Trophoblast cell (in vitro differentiated cells and primary cell): ENCODE data around the gene JARID2.
A peak's percentile ranks its signal among the peaks of the same experiment; 100 is the strongest.

ENCODE experiments used
- DNase-seq, 2 donors: peaks; one replicate each; pipeline ENCODE4 v3.0.0-alpha.2; 2016
- H2AFZ ChIP-seq: 2 replicates; pipeline ENCODE4 v1.6.1; 2013; ENCODE audit warnings: low read length, moderate library complexity, mild to moderate bottlenecking; ENCODE audit not compliant: insufficient read depth, poor library complexity
- H2AK5ac ChIP-seq: 2 replicates; pipeline ENCODE4 v1.6.1; 2013; ENCODE audit warnings: mild to moderate bottlenecking, low read length
- H2BK120ac ChIP-seq: 2 replicates; pipeline ENCODE4 v1.6.1; 2013; ENCODE audit warnings: low read length, mild to moderate bottlenecking, moderate library complexity; ENCODE audit not compliant: insufficient read depth, poor library complexity
- H2BK12ac ChIP-seq: 2 replicates; pipeline ENCODE4 v1.6.1; 2013; ENCODE audit warnings: mild to moderate bottlenecking, low read length, moderate library complexity
- H2BK5ac ChIP-seq: 2 replicates; pipeline ENCODE4 v1.6.1; 2013; ENCODE audit warnings: low read length, low read depth, moderate library complexity, mild to moderate bottlenecking; ENCODE audit not compliant: poor library complexity
- H3K14ac ChIP-seq: 2 replicates; pipeline ENCODE4 v1.6.1; 2013; ENCODE audit warnings: mild to moderate bottlenecking, low read length
- H3K18ac ChIP-seq: 2 replicates; pipeline ENCODE4 v1.6.1; 2013; ENCODE audit warnings: mild to moderate bottlenecking, low read length
- H3K23ac ChIP-seq: 2 replicates; pipeline ENCODE4 v1.6.1; 2013; ENCODE audit warnings: low read length
- H3K27ac ChIP-seq: 2 replicates; pipeline ENCODE4 v1.5.1; 2013; ENCODE audit warnings: low read depth, mild to moderate bottlenecking, inconsistent platforms, low read length, moderate library complexity
- H3K27me3 ChIP-seq: 2 replicates; pipeline ENCODE4 v1.6.1; 2013; ENCODE audit warnings: inconsistent platforms, mild to moderate bottlenecking, low read length, moderate library complexity; ENCODE audit not compliant: insufficient read depth
- H3K36me3 ChIP-seq, 2 experiments: 1 replicate in 1 of 2; 2 replicates in 1 of 2; pipeline ENCODE4 v1.6.1; 2013; ENCODE audit warnings: low read length in 2 of 2, mild to moderate bottlenecking in 2 of 2, moderate library complexity in 1 of 2; ENCODE audit not compliant: insufficient read depth in 2 of 2, control insufficient read depth in 1 of 2
- H3K4ac ChIP-seq: 2 replicates; pipeline ENCODE4 v1.6.1; 2013; ENCODE audit warnings: low read depth, mild to moderate bottlenecking, low read length, moderate library complexity
- H3K4me1 ChIP-seq, 2 experiments: 1 replicate in 1 of 2; 2 replicates in 1 of 2; pipeline ENCODE4 v1.6.1; 2013; ENCODE audit warnings: low read length in 2 of 2, mild to moderate bottlenecking in 2 of 2, moderate library complexity in 1 of 2; ENCODE audit not compliant: insufficient read depth in 2 of 2, control insufficient read depth in 1 of 2
- H3K4me2 ChIP-seq: 2 replicates; pipeline ENCODE4 v1.6.1; 2013; ENCODE audit warnings: inconsistent platforms, mild to moderate bottlenecking, low read length, moderate library complexity
- H3K4me3 ChIP-seq: 2 replicates; pipeline ENCODE4 v1.5.1; 2013; ENCODE audit warnings: mild to moderate bottlenecking, low read depth, low read length, inconsistent platforms
- H3K79me1 ChIP-seq: one replicate; pipeline ENCODE4 v1.6.1; 2013; ENCODE audit warnings: low read length
- H3K79me2 ChIP-seq: 2 replicates; pipeline ENCODE4 v1.6.1; 2013; ENCODE audit warnings: low read length, mild to moderate bottlenecking; ENCODE audit not compliant: control insufficient read depth, insufficient read depth, poor library complexity
- H3K9ac ChIP-seq: 2 replicates; pipeline ENCODE4 v1.6.1; 2013; ENCODE audit warnings: mild to moderate bottlenecking, low read length
- H3K9me3 ChIP-seq: 2 replicates; pipeline ENCODE4 v1.6.1; 2013; ENCODE audit warnings: low read depth, mild to moderate bottlenecking, control low read depth, inconsistent platforms, low read length; ENCODE audit not compliant: insufficient read depth
- H4K12ac ChIP-seq: 2 replicates; pipeline ENCODE4 v1.6.1; 2013; ENCODE audit warnings: low read depth, mild to moderate bottlenecking, low read length, moderate library complexity
- H4K8ac ChIP-seq: 2 replicates; pipeline ENCODE4 v1.6.1; 2013; ENCODE audit warnings: low read depth, mild to moderate bottlenecking, low read length, moderate library complexity
- H4K91ac ChIP-seq: one replicate; pipeline ENCODE4 v1.6.1; 2013; ENCODE audit warnings: low read depth, mild to moderate bottlenecking, low read length, moderate library complexity
- WGBS: extraction: QIAGEN DNeasy Blood & Tissue Kit; methylation state at CpG from one replicate; pipeline ENCODE4 v1.1.7; 2013; ENCODE audit warnings: missing lambda C conversion rate; ENCODE audit not compliant: insufficient read length, insufficient coverage; ENCODE audit errors: extremely low coverage; 5-methylcytosine and 5-hydroxymethylcytosine counted together

Gene JARID2

DNA sequence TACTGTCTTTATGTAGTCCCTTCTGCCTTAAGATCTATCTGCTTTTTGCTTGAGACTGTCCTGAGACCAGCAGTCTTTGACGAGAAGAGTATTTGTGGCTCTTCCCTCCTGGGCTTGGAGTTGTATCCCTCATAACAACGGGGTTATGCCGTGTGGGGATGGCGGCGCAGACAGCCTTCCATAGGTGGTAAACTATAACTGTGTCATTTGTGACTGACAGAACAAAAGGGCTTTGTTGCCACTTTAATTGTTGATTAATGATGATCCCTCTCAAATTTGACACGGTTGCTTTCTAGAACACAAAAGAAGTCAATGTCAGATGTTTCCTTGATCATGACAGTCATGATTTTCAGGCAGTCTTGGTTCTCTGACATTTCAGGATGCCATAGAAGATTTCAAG lies 196.6 kb downstream of the JARID2 start:
- no peak for DNase-seq
- H3K4me3 ChIP-seq, result no peak overlapping the region
- no peaks in the 10 kb centered on the region for H3K9me3 ChIP-seq
- no peak overlapping the region for H2AFZ ChIP-seq
- H3K9ac ChIP-seq, result no peak overlapping the region
- no peaks in the 10 kb centered on the region for H3K79me1 ChIP-seq
- H3K27me3 ChIP-seq, result no peaks in the 10 kb centered on the region
- H3K36me3 ChIP-seq, result no peaks in the 10 kb centered on the region
- H4K91ac ChIP-seq, result no peak overlapping the region
- no peak overlapping the region for H3K18ac ChIP-seq
- no peak overlapping the region for H2AK5ac ChIP-seq
- no peak overlapping the region for H3K27ac ChIP-seq
- no CpG with 5 or more reads among the region's 6 CpGs for WGBS
- H3K4me2 ChIP-seq, result no peak overlapping the region
- H4K12ac ChIP-seq, result no peak overlapping the region
- H3K4me1 ChIP-seq, result no peaks in the 10 kb centered on the region
- H2BK5ac ChIP-seq, result no peak overlapping the region
- H3K79me2 ChIP-seq, result peaks cover 2% of the 10 kb centered on the region
- no peak overlapping the region for H3K14ac ChIP-seq
- no peak overlapping the region for H2BK12ac ChIP-seq
- H3K4ac ChIP-seq, result no peak overlapping the region
- H3K23ac ChIP-seq, result no peak overlapping the region
- no peak overlapping the region for H2BK120ac ChIP-seq
- no peak overlapping the region for H4K8ac ChIP-seq

DNA sequence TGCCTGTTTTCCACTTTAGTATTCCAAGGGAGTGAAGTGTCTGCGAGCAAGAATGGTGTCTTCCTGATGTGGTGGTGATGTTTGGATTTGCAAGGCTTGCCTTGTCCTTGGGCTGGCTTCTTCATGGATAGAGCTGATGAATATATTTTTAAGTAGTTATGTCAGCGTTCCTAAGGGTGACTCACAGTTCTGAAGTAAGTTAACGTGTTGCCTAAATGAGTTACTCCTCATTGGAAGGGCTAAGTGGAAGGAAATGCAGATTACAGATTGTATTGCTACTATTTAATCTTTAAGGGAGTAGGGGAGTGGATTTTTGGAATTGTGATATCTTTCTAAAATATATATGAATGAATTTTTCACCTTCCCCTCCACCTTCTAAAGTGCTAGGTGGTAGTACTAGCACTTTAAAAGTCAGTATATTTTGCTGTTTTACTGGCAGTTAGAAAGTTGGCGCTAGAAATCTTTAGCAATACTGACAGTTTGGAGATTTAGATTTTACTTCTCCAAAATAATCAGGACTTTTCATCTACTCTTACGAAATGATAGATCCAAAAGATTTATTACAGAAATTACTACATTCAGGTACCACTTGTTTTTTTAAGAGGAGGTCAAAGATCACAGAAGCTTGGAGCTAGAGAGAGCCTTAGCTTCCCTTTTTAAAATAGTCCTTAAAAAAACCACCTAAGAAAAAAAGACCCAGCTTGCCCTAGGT lies 197.4 kb downstream of the JARID2 start:
- no CpG with 5 or more reads among the region's 5 CpGs for WGBS
- H4K91ac ChIP-seq, result no peak overlapping the region
- no peak overlapping the region for H3K4me3 ChIP-seq
- no peak overlapping the region for H2BK120ac ChIP-seq
- no peaks in the 10 kb centered on the region for H3K9me3 ChIP-seq
- H2AK5ac ChIP-seq, result no peak overlapping the region
- H4K12ac ChIP-seq, result no peak overlapping the region
- peaks cover 0 to 2% of the 10 kb centered on the region in 2 experiments for H3K4me1 ChIP-seq
- no peak overlapping the region for H3K14ac ChIP-seq
- H3K36me3 ChIP-seq, result no peaks in the 10 kb centered on the region
- H3K27me3 ChIP-seq, result no peaks in the 10 kb centered on the region
- H3K27ac ChIP-seq, result no peak overlapping the region
- no peak overlapping the region for H2AFZ ChIP-seq
- H4K8ac ChIP-seq, result no peak overlapping the region
- no peak overlapping the region for H3K23ac ChIP-seq
- no peak overlapping the region for H3K18ac ChIP-seq
- H3K4me2 ChIP-seq, result no peak overlapping the region
- no peaks in the 10 kb centered on the region for H3K79me1 ChIP-seq
- no peak overlapping the region for H2BK5ac ChIP-seq
- no peak overlapping the region for H3K9ac ChIP-seq
- no peak overlapping the region for H2BK12ac ChIP-seq
- DNase-seq, result peak; percentile 29 to 79
- peaks cover 3% of the 10 kb centered on the region for H3K79me2 ChIP-seq
- H3K4ac ChIP-seq, result no peak overlapping the region

DNA sequence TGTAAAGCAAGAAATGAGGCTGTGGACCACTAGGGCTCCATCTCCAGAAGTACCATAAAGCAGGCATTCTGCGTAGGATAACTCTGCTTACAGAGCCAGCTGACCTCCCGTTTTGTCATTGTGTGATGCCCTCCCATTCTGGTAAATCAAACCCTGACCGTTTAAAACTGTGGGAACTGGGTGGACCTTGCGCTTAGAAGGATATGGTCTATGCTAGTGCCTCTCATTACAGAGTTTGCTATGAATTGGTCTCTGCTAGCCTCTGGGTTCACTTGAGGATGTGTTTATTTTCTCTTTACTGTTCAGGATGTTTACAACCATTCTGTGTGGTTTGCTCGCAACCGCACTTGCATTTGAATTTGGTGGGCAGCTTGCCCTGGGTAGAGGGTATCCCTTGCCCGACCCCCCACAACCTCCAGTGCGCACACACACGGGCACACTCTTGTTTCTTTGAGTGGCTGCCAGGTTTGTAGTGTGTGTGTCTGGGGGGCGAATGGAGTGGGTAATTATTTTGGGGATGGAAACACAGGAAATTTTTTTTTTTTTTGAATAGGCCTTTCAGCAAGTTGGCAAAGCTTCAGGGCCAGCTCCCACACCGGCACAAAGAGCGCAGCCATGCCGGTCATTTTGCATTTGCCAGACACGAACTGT lies 198.3 kb downstream of the JARID2 start:
- H3K27ac ChIP-seq, result no peak overlapping the region
- no peak overlapping the region for H4K8ac ChIP-seq
- no peak overlapping the region for H2BK12ac ChIP-seq
- H3K23ac ChIP-seq, result no peak overlapping the region
- H2AK5ac ChIP-seq, result no peak overlapping the region
- H3K27me3 ChIP-seq, result no peaks in the 10 kb centered on the region
- no peak overlapping the region for H4K12ac ChIP-seq
- H3K14ac ChIP-seq, result no peak overlapping the region
- peak overlapping the region; percentile 27 for H3K4ac ChIP-seq
- WGBS, result no CpG with 5 or more reads among the region's 14 CpGs
- peaks cover 0 to 2% of the 10 kb centered on the region in 2 experiments for H3K4me1 ChIP-seq
- H3K36me3 ChIP-seq, result no peaks in the 10 kb centered on the region
- peaks cover 3% of the 10 kb centered on the region for H3K79me2 ChIP-seq
- H3K4me2 ChIP-seq, result no peak overlapping the region
- H2AFZ ChIP-seq, result no peak overlapping the region
- H3K79me1 ChIP-seq, result no peaks in the 10 kb centered on the region
- no peaks in the 10 kb centered on the region for H3K9me3 ChIP-seq
- no peak for DNase-seq
- no peak overlapping the region for H2BK5ac ChIP-seq
- H3K9ac ChIP-seq, result no peak overlapping the region
- H2BK120ac ChIP-seq, result no peak overlapping the region
- H3K4me3 ChIP-seq, result no peak overlapping the region
- H3K18ac ChIP-seq, result peak overlapping the region; percentile 21
- no peak overlapping the region for H4K91ac ChIP-seq

DNA sequence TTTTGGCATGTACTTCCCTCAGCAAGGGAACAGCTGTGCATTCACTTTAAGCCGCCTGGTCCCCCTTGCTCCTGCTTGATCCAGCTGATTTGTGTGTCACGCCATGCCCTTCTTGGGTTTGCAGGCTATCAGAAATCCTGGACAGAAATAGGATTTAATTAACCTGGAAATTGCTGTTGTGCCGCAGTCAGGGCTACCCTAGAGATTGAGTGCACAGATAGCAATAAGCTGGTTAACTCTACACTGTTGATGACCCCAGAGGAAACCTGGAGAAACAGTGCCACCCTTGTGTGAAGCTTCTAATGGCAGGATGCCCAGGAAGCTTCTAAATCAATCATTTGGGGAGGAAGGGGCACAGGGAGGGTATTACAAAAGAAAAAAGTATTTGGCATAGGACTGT lies 199.0 kb downstream of the JARID2 start:
- H3K27me3 ChIP-seq, result no peaks in the 10 kb centered on the region
- no peak overlapping the region for H3K4me2 ChIP-seq
- H2BK5ac ChIP-seq, result no peak overlapping the region
- H4K8ac ChIP-seq, result no peak overlapping the region
- H2AK5ac ChIP-seq, result no peak overlapping the region
- peaks cover 3% of the 10 kb centered on the region for H3K79me2 ChIP-seq
- no peak overlapping the region for H2BK12ac ChIP-seq
- H3K4me3 ChIP-seq, result no peak overlapping the region
- peaks cover 0 to 4% of the 10 kb centered on the region in 2 experiments for H3K4me1 ChIP-seq
- H3K9ac ChIP-seq, result no peak overlapping the region
- no peak overlapping the region for H3K18ac ChIP-seq
- no peaks in the 10 kb centered on the region for H3K79me1 ChIP-seq
- H2AFZ ChIP-seq, result no peak overlapping the region
- H3K14ac ChIP-seq, result no peak overlapping the region
- DNase-seq, result no peak
- no peak overlapping the region for H2BK120ac ChIP-seq
- H3K36me3 ChIP-seq, result no peaks in the 10 kb centered on the region
- H3K27ac ChIP-seq, result no peak overlapping the region
- no peak overlapping the region for H4K91ac ChIP-seq
- H3K9me3 ChIP-seq, result no peaks in the 10 kb centered on the region
- H3K23ac ChIP-seq, result no peak overlapping the region
- no CpG with 5 or more reads among the region's 3 CpGs for WGBS
- H4K12ac ChIP-seq, result no peak overlapping the region
- no peak overlapping the region for H3K4ac ChIP-seq
